ENCODE measurements around the gene CD22. TPM values are rescaled to one million over a fixed set of nuclear protein-coding genes. Genes with fewer than 3 reads are reported as not detected.

The CD22 gene
- total RNA-seq, 1 donor from 2014 or later = 0.23 TPM

GRCh38 chr19:35320065-35320713 lies 8.8 kb upstream of the CD22 start:
- DNase-seq (ENCODE audit: low read depth) = no peak
- TF ChIP-seq CTCF (conservative IDR thresholded peaks at IDR 0.05; ENCODE audit: low read depth, low read length) = no peak

GRCh38 chr19:35321291-35321690 lies 7.7 kb upstream of the CD22 start:
- TF ChIP-seq CTCF (conservative IDR thresholded peaks at IDR 0.05; ENCODE audit: low read depth, low read length) = no peak
- no peak for DNase-seq (ENCODE audit: low read depth)
- no peak overlapping the region for H3K4me3 ChIP-seq (ENCODE audit: low read depth, low read length)

More at GRCh38 chr19:35320065-35320713, 8.8 kb upstream of the CD22 start:
- H3K4me3 ChIP-seq (ENCODE audit: low read depth, low read length) = no peak overlapping the region

GRCh38 chr19:35322014-35322413 lies 7.0 kb upstream of the CD22 start:
- DNase-seq (ENCODE audit: low read depth) = no peak
- no peak overlapping the region for H3K4me3 ChIP-seq (ENCODE audit: low read depth, low read length)
- no peak for TF ChIP-seq CTCF (conservative IDR thresholded peaks at IDR 0.05; ENCODE audit: low read depth, low read length)

GRCh38 chr19:35327642-35328041 lies 1.3 kb upstream of the CD22 start:
- H3K4me3 ChIP-seq (ENCODE audit: low read depth, low read length) = no peak overlapping the region
- TF ChIP-seq CTCF (conservative IDR thresholded peaks at IDR 0.05; ENCODE audit: low read depth, low read length) = peak; percentile 39
- DNase-seq (ENCODE audit: low read depth) = no peak

- DNase-seq (ENCODE audit: low read depth) = no peak
- no peak overlapping the region for H3K4me3 ChIP-seq (ENCODE audit: low read depth, low read length)
- TF ChIP-seq CTCF (conservative IDR thresholded peaks at IDR 0.05; ENCODE audit: low read depth, low read length) = no peak
Observed at GRCh38 chr19:35329323-35329722, 336 bp downstream of the CD22 start.

GRCh38 chr19:35330475-35330874 lies 1.5 kb downstream of the CD22 start:
- no peak for TF ChIP-seq CTCF (conservative IDR thresholded peaks at IDR 0.05; ENCODE audit: low read depth, low read length)
- no peak for DNase-seq (ENCODE audit: low read depth)
- H3K4me3 ChIP-seq (ENCODE audit: low read depth, low read length) = no peak overlapping the region

GRCh38 chr19:35331551-35332214 lies 2.7 kb downstream of the CD22 start:
- H3K4me3 ChIP-seq (ENCODE audit: low read depth, low read length) = no peak overlapping the region
- no peak for DNase-seq (ENCODE audit: low read depth)
- no peak for TF ChIP-seq CTCF (conservative IDR thresholded peaks at IDR 0.05; ENCODE audit: low read depth, low read length)

Measured in epithelial cell of proximal tubule (primary cell).